Neural progenitor cell (in vitro differentiated cells): ENCODE results near the gene TSSC4.

ENCODE experiments used
- EZH2 ChIP-seq: fragments of 200-600 bp; sonication (generic); IDR thresholded peaks from 2 replicates; pipeline ENCODE4 v1.6.1; 2017; ENCODE audit warnings: antibody characterized with exemption, mild to moderate bottlenecking, moderate library complexity
- TF ChIP-seq, protein P1 (sequence below): fragments of 200-600 bp; sonication (generic); IDR thresholded peaks from 2 replicates; pipeline ENCODE4 v1.5.1; 2017; ENCODE audit warnings: antibody characterized with exemption, mild to moderate bottlenecking

DNA sequence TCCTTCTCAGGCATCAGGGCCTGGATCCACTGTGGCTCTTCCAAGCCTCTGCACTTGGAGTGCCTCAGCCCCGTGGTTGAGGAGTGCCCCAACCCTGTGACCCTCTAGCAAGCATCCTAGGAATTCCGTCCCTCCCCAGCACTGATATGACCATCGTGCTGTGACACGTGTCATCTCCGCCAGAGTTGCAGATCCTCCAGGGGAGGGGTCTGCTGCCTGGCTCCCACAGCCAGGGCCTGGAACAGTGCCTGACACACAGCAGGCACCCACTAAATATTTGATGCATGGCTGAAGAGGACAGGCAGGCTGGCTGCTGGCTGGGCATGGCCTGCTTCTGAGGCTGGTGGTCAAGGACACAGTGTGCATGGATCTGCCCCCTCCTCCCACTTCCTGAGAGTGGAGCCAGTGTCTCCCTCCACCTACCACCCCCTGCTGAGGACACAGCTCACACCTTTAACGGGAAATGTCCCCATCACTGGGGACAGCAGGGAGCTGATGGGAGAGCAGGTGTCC, 25.2 kb upstream of the TSSC4 start:
- TF ChIP-seq, protein P1, sequence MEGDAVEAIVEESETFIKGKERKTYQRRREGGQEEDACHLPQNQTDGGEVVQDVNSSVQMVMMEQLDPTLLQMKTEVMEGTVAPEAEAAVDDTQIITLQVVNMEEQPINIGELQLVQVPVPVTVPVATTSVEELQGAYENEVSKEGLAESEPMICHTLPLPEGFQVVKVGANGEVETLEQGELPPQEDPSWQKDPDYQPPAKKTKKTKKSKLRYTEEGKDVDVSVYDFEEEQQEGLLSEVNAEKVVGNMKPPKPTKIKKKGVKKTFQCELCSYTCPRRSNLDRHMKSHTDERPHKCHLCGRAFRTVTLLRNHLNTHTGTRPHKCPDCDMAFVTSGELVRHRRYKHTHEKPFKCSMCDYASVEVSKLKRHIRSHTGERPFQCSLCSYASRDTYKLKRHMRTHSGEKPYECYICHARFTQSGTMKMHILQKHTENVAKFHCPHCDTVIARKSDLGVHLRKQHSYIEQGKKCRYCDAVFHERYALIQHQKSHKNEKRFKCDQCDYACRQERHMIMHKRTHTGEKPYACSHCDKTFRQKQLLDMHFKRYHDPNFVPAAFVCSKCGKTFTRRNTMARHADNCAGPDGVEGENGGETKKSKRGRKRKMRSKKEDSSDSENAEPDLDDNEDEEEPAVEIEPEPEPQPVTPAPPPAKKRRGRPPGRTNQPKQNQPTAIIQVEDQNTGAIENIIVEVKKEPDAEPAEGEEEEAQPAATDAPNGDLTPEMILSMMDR = no peak
- TF ChIP-seq EZH2 = no peak
